BLaER1 treated with 17β-estradiol and CSF1 and Interleukin-3, amounts not matched to agents 10 nM and 100 nM (cell line): ENCODE data around the gene KLHDC7B.
A peak's percentile ranks its signal among the peaks of the same experiment; 100 is the strongest.

Experiments
- H3K27ac ChIP-seq, 11 experiments: shearing (Covaris generic); formaldehyde crosslinking; 2 replicates each; pipeline ENCODE4 v1.8.1; 2022
- H3K27me3 ChIP-seq, 11 experiments: shearing (Covaris generic); formaldehyde crosslinking; 2 replicates each; pipeline ENCODE4 v1.8.1; 2022
- H3K36me3 ChIP-seq, 11 experiments: shearing (Covaris generic); formaldehyde crosslinking; 2 replicates each; pipeline ENCODE4 v1.8.1; 2022
- H3K4me1 ChIP-seq, 10 experiments: shearing (Covaris generic); formaldehyde crosslinking; 2 replicates each; pipeline ENCODE4 v1.8.1; 2022
- H3K4me2 ChIP-seq, 11 experiments: shearing (Covaris generic); formaldehyde crosslinking; 2 replicates each; pipeline ENCODE4 v1.8.1; 2022
- H3K4me3 ChIP-seq, 10 experiments: shearing (Covaris generic); formaldehyde crosslinking; 2 replicates each; pipeline ENCODE4 v1.8.1; 2022
- H3K9ac ChIP-seq, 11 experiments: shearing (Covaris generic); formaldehyde crosslinking; 2 replicates each; pipeline ENCODE4 v1.8.1; 2022
- H3K9me3 ChIP-seq, 11 experiments: shearing (Covaris generic); formaldehyde crosslinking; replicated peaks in 1 of 11; 2 replicates each; pipeline ENCODE4 v1.8.1; 2022
- H4K20me1 ChIP-seq, 11 experiments: shearing (Covaris generic); formaldehyde crosslinking; 2 replicates each; pipeline ENCODE4 v1.8.1; 2022
- Cebpa-rat ChIP-seq, 11 experiments: shearing (Covaris generic); IDR thresholded peaks; 2 replicates each; pipeline ENCODE4 v1.8.1; 2022

The KLHDC7B gene

GRCh38 chr22:50504369-50505211 lies 41.1 kb upstream of the KLHDC7B start:
- H3K9me3 ChIP-seq: no peaks in the 10 kb centered on the region
- no peak for TF ChIP-seq Cebpa-rat (IDR thresholded peaks at IDR 0.05)
- no peaks in the 10 kb centered on the region for H3K27me3 ChIP-seq
- 0 out of 22 replicates have a peak overlapping the region, but pooled peaks of 1 of the 11 experiments have one; percentile 86 for H3K27ac ChIP-seq
- peaks cover 29 to 44% (median 37%) of the 10 kb centered on the region in 10 experiments for H3K4me1 ChIP-seq
- peak overlapping the region in 7 of 11 experiments; percentile 92 to 100 (median 99); a peak in 8 of 22 replicates for H3K4me2 ChIP-seq
- H3K36me3 ChIP-seq: peaks cover 20 to 37% (median 32%) of the 10 kb centered on the region in 11 experiments
- H3K9ac ChIP-seq: peak overlapping the region in 5 of 11 experiments; percentile 32 to 92 (median 88); a peak in 3 of 22 replicates
- H4K20me1 ChIP-seq: peaks cover 0 to 48% (median 38%) of the 10 kb centered on the region in 11 experiments; a peak in 20 of 22 replicates
- H3K4me3 ChIP-seq: no peak overlapping the region

GRCh38 chr22:50505276-50505775 lies 40.4 kb upstream of the KLHDC7B start:
- H3K4me1 ChIP-seq: peaks cover 35 to 49% (median 44%) of the 10 kb centered on the region in 10 experiments
- peak overlapping the region in 4 of 10 experiments; percentile 83 to 97 (median 94); a peak in 3 of 20 replicates for H3K4me3 ChIP-seq
- peak overlapping the region in 3 of 11 experiments; percentile 79 to 86 (median 84); a peak in 3 of 22 replicates for H3K27ac ChIP-seq
- peaks cover 21 to 45% (median 35%) of the 10 kb centered on the region in 11 experiments for H3K36me3 ChIP-seq
- peak overlapping the region in 10 of 11 experiments; percentile 10 to 92 (median 89); a peak in 14 of 22 replicates for H3K9ac ChIP-seq
- no peaks in the 10 kb centered on the region for H3K9me3 ChIP-seq
- H4K20me1 ChIP-seq: peaks cover 0 to 56% (median 41%) of the 10 kb centered on the region in 11 experiments; a peak in 20 of 22 replicates
- peak overlapping the region; percentile 85 to 100 (median 99); a peak in 20 of 22 replicates for H3K4me2 ChIP-seq
- no peaks in the 10 kb centered on the region for H3K27me3 ChIP-seq
- no peak for TF ChIP-seq Cebpa-rat (IDR thresholded peaks at IDR 0.05)

GRCh38 chr22:50505776-50506610 lies 39.7 kb upstream of the KLHDC7B start:
- Histone ChIP-seq H3K9me3 (no peaks in the 10 kb centered on the region), H3K36me3 (peaks cover 25 to 51% (median 41%) of the 10 kb centered on the region in 11 experiments), H3K4me1 (peaks cover 35 to 49% (median 45%) of the 10 kb centered on the region in 10 experiments), H3K9ac (peak overlapping the region; percentile 81 to 92 (median 89); a peak in 21 of 22 replicates), H3K27me3 (no peaks in the 10 kb centered on the region), H3K4me3 (peak overlapping the region; percentile 81 to 97 (median 92)), H4K20me1 (peaks cover 0 to 62% (median 43%) of the 10 kb centered on the region in 11 experiments; a peak in 20 of 22 replicates), H3K27ac (peak overlapping the region in 10 of 11 experiments; percentile 22 to 86 (median 80); a peak in 15 of 22 replicates), H3K4me2 (peak overlapping the region; percentile 85 to 100 (median 99))
- TF ChIP-seq Cebpa-rat (IDR thresholded peaks at IDR 0.05): no peak

DNA sequence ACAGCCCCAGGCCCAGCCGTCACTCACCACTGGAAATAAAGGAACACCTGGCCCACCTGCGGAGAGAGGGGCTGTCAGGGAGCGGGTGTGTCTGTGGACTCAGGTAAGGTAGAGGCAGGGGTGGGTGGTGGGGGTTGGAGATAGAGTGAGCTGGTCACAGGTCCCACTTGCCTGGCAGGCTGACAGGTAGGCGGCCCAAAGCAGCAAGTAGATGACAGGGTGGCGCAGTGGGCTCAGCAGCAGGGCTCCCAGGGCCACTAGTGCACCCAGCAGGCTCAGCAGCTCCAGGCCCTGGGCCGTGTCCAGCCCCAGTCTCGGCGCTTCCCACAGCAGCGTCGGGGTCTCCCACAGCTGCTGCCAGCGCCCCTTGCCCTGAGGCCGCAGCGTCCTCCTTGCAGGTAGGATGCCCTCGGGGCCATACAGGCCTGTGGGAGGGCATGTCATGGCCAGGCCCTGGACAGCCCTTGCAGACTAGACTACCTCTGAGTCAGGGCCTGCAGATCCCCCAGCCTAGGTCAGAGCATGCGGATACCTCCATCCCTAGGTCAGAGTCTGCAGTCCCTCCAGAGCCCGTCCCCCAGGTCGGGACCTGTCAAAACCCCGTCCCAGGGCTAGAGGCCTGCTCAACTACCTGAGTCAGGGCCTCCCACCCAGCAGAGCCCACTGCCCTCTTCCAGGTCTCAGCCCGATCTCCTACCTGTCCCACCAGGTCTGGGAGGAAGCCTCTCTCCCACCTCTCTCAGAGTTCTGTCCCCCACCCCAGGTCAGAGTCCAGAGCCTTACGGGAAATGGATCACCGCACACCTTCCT lies 38.9 kb upstream of the KLHDC7B start:
- peak overlapping the region; percentile 85 to 100 (median 99) for H3K4me2 ChIP-seq
- peaks cover 27 to 56% (median 43%) of the 10 kb centered on the region in 11 experiments for H3K36me3 ChIP-seq
- peak overlapping the region; percentile 81 to 92 (median 89) for H3K9ac ChIP-seq
- H3K27ac ChIP-seq: peak overlapping the region; percentile 70 to 86 (median 79)
- H3K4me3 ChIP-seq: peak overlapping the region; percentile 81 to 97 (median 92)
- no peak for TF ChIP-seq Cebpa-rat (IDR thresholded peaks at IDR 0.05)
- H3K4me1 ChIP-seq: peaks cover 35 to 49% (median 45%) of the 10 kb centered on the region in 10 experiments
- H4K20me1 ChIP-seq: peaks cover 0 to 64% (median 44%) of the 10 kb centered on the region in 11 experiments; a peak in 20 of 22 replicates
- H3K27me3 ChIP-seq: no peaks in the 10 kb centered on the region
- no peaks in the 10 kb centered on the region for H3K9me3 ChIP-seq

GRCh38 chr22:50507421-50507990 lies 38.2 kb upstream of the KLHDC7B start, which contains the start of gene LMF2:
LMF2 (minus strand) TSS chr22:50507702; CDS start chr22:50507675, 27 bp downstream.
- H3K4me1 ChIP-seq: peaks cover 35 to 48% (median 45%) of the 10 kb centered on the region in 10 experiments
- H3K36me3 ChIP-seq: peaks cover 24 to 56% (median 39%) of the 10 kb centered on the region in 11 experiments
- peaks cover 0 to 64% (median 45%) of the 10 kb centered on the region in 11 experiments; a peak in 20 of 22 replicates for H4K20me1 ChIP-seq
- no peak for TF ChIP-seq Cebpa-rat (IDR thresholded peaks at IDR 0.05)
- H3K27ac ChIP-seq: peak within 1 kb of the TSS; percentile 70 to 88 (median 86)
- peak within 1 kb of the TSS; percentile 81 to 97 (median 92) for H3K4me3 ChIP-seq
- no peaks in the 10 kb centered on the region for H3K27me3 ChIP-seq
- peak within 1 kb of the TSS; percentile 94 to 100 (median 99) for H3K4me2 ChIP-seq
- no peaks in the 10 kb centered on the region for H3K9me3 ChIP-seq
- peak within 1 kb of the TSS; percentile 81 to 92 (median 89) for H3K9ac ChIP-seq

GRCh38 chr22:50507991-50508884 lies 37.5 kb upstream of the KLHDC7B start, which contains the start of gene NCAPH2:
NCAPH2 (plus strand) TSS chr22:50508224; CDS start chr22:50508338, 114 bp downstream.
- H3K36me3 ChIP-seq: peaks cover 17 to 56% (median 36%) of the 10 kb centered on the region in 11 experiments
- H3K9ac ChIP-seq: peak within 1 kb of the TSS; percentile 81 to 92 (median 89)
- peak within 1 kb of the TSS; percentile 94 to 100 (median 99) for H3K4me2 ChIP-seq
- H3K4me3 ChIP-seq: peak within 1 kb of the TSS; percentile 81 to 97 (median 92)
- no peak for TF ChIP-seq Cebpa-rat (IDR thresholded peaks at IDR 0.05)
- H3K4me1 ChIP-seq: peaks cover 35 to 48% (median 44%) of the 10 kb centered on the region in 10 experiments
- no peaks in the 10 kb centered on the region for H3K27me3 ChIP-seq
- H3K27ac ChIP-seq: peak within 1 kb of the TSS; percentile 70 to 88 (median 86)
- peaks cover 0 to 65% (median 47%) of the 10 kb centered on the region in 11 experiments; a peak in 20 of 22 replicates for H4K20me1 ChIP-seq
- no peaks in the 10 kb centered on the region for H3K9me3 ChIP-seq
